ENCODE data around the gene FUT9.

The FUT9 gene

DNA sequence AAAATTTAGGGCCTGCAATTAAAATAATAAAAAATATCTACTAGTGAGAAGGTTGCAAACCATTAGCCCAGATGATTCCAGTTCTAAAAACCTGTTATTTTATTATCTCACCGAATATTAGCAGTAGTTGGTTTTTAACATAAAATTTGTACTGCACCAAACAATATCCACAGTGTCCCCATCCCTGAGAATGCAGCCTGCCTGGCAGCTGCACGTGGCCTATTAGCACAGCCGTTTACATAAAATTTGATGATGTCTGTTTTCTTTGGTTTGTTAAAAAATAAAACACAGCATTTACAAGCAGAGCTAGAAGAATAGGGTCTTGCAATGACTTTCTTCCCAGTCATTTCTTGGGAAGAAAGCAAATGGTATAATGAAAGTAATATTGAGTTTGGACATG lies 58.2 kb downstream of the FUT9 start:
- DNase-seq, result no peak

DNA sequence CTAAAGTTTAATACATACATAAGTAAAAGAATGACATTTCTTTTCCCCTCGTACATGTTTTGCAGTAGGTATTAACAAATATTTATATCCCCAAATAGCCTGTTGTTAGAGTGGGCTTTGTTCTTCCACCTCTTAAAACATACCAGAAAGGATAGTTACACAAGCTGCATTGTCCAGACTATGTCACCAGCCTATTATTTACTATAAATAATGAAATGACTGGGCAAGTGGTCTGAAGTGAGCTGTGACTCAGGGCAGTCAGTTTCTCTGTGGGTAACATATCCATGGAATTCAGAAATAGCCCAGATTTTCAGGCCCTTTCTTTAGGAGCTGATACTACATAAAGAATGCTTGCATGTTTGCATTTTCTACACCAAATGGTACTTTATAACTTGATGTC lies 60.1 kb downstream of the FUT9 start:
- no peak for DNase-seq

DNA sequence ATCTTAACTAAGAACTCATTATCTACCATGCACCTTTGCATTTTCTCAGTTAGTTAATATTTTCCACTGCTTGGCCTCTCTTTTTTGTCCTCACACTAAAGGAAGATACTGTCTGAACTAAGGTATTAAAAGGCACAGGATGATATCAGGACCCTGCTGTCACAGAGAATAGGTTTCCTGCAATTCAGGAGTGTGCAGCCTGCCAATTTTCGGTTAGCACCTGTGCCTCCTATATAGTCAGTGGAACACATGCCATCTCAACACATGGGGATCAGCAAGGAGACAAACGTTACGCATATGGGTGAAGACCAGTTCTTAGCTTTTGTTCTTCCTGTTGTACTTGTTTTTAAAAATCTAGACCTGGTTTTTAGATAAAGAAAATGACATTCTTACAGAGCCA lies 71.0 kb downstream of the FUT9 start:
- DNase-seq, result no peak

DNA sequence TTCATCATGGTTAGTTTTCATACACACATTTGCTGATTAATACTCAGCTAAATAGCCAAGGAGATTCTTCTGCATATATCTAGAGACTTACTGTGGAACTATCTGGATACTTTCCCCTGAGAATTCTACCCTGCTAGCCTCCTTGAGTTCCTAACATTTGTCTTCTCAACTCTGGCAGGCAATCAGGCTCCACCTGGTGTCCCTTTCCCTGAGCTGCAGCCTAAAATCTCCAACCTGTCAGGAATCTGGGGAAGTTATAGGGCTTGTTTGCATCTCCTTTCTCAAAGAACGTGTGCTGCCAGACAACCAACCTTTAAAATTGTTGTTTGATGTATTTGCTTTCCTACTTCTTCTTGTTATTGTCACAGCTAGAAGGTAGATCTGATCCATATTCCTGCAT lies 73.4 kb downstream of the FUT9 start:
- DNase-seq, result no peak

DNA sequence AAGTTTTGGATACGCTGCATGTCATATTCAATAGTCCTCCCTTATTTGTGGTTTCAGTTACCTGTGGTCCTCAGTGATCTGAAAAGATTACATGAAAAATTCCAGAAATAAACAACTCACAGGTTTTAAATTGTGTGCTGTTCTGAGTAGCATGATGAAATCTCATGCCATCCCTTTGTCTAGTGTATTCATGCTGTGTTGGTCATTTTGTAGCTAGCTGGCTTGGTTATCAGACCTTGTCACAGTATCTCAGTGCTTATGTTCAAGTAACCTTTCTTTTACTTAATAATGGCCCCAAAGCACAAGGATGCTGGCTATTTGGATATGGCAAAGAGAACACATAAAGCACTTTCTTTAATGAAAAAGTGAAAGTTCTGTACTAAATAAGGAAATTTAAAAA lies 78.3 kb downstream of the FUT9 start:
- DNase-seq, result no peak

DNA sequence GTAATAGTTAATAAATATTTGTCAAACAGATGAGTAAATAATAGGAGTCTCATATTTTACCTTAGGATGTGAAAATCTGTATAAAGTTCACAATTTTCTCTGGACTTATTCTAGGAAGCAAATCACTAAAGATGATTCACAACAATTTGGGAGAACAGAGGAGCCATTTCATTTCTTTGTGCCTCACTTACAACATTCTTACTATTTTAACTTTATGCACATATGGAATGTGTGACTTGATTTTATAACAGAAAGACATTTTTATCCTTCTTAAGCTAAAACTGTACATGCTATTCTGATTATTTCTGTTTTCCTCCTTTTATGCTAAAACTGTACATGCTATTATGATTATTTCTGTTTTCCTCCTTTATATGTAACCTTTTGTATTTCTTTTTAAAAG lies 83.3 kb downstream of the FUT9 start:
- DNase-seq, result no peak

- no peak for DNase-seq
These were observed 85.8 kb downstream of the FUT9 start for GRCh38 chr6:96101564-96101963.

GRCh38 chr6:96104910-96105309 lies 89.1 kb downstream of the FUT9 start:
- no peak for DNase-seq

- DNase-seq, result no peak
These were observed 95.1 kb downstream of the FUT9 start for GRCh38 chr6:96110878-96111277.

DNA sequence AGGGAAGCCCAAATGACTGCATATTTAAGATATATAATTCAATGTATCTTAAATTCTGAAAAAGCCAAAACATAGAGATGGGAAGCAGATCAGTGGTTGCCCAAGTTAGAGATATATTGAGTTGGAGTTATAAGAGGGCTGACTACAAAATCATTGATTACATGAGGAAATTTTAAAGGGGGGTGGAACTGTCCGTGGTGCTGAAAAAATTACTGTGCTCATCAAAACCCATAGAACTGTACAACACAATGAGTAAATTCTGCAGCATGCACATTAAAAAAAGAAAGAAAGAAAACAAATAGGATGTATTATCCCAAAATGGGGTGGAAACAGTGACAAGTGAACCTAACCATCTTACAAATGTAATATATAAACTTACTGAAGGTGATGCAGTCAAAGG lies 100.9 kb downstream of the FUT9 start:
- no peak for DNase-seq

GRCh38 chr6:96124778-96125177 lies 109.0 kb downstream of the FUT9 start:
- no peak for DNase-seq

- no peak for DNase-seq
These were observed 122.6 kb downstream of the FUT9 start for GRCh38 chr6:96138406-96138805.

DNA sequence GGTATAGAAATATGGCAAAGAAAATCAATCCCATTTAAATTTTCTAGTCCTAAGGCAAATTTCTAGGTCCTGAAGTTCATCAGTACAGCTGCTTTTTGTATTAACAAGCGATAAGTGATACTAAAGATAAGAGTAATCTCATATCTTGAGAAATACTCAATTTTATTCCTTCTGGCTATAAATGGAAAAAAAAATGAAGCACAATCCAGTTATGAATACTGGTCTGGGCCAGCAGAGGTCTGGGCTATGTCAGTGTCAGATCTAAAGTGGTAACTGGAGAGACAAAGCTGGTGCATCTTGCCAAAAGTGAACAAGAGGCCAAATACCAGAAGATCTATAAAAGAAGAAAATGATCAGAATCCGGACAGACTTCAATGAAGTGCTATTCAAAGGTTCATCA lies 126.4 kb downstream of the FUT9 start:
- no peak for DNase-seq

- DNase-seq, result no peak
These were observed 134.7 kb downstream of the FUT9 start for GRCh38 chr6:96150431-96150830.

- no peak for DNase-seq
These were observed 135.9 kb downstream of the FUT9 start for GRCh38 chr6:96151707-96152106.

- no peak for DNase-seq
These were observed 136.4 kb downstream of the FUT9 start for GRCh38 chr6:96152114-96152708.

DNA sequence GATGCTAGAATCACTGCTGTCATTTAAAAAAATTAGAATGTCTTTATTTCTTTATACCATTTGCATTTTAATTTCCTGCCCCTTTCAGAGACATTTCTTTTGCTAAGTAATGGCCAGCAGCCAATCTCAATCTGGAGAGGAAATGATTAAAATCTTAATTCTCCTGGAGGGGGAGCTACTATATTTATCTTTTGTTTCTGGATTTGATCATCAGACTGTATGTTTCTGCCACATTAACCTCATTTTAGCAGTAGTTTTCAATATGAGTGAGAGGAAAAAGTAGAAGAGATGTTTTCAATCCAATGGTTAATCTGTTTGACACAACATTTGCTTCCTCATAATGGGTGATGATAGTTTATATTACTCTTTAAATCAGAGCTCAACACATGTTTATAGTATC lies 138.0 kb downstream of the FUT9 start:
- no peak for DNase-seq

- no peak for DNase-seq
These were observed 140.7 kb downstream of the FUT9 start for GRCh38 chr6:96156425-96156824.

DNA sequence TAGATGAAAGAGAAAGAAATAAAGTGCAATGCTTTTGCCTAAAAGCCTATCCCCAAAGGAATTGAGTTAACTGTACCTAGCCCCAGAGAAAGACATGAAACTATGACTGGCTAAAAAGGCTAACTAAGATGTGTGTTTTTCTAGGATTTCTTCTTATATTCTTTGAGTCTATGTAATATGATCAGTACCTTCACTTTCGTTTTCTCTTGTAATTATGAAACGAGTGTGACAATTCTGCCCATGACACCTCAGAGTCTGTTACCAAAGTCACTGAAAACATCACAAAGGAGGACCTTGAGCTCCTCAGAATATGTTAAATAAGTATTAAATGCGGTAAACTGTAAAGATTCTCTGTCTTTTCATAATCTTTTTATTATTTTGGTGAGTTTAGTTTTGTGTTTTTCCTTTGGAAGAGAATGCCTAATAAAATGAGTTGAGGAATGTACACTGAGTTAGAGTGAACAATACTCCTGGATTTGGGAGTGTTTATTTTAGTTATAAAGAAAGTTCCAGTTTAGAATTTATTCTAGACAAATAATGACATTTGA lies 141.3 kb downstream of the FUT9 start:
- DNase-seq, result no peak

GRCh38 chr6:96162711-96163120 lies 146.9 kb downstream of the FUT9 start:
- DNase-seq, result no peak

DNA sequence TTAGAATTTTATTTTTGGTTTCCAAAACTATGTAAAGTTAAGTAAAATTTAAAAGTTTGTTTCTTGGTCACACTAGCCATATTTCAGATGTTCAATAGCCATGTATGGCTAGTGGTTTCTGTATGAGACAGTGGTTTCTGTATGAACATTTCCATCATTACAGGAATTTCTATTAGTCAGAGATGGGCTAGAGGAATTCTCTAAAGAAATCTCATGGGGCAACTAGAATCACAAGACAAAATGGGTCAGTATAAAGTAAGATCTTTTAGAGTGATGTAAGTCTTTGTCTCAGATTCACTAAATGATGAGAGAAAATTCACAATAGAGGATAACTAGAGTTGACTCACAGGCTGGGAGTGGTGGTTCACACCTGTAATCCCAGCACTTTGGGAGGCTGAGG lies 149.0 kb downstream of the FUT9 start:
- no peak for DNase-seq

- no peak for DNase-seq
These were observed 155.3 kb downstream of the FUT9 start for GRCh38 chr6:96171112-96171511.

DNA sequence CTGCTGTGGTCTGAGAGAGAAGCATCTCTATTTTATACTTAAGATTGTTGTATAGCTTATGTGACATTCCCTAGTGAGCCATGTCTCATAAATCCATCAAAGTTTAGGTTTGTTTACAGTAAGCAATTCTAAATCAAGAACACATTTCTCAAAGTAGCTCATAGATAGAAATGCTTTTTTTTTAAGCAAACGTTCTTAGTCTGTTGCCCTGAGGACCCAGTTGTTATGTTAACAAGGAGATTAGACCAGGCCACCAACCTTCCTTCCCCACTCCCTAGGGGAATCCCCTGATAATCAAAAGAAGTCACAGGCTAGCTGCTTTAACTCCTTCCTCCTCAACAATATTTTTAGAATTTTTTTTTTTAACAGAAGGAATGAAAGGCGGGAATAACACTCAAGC lies 169.0 kb downstream of the FUT9 start:
- DNase-seq, result no peak

GRCh38 chr6:96186094-96186493 lies 170.3 kb downstream of the FUT9 start:
- DNase-seq, result no peak

DNA sequence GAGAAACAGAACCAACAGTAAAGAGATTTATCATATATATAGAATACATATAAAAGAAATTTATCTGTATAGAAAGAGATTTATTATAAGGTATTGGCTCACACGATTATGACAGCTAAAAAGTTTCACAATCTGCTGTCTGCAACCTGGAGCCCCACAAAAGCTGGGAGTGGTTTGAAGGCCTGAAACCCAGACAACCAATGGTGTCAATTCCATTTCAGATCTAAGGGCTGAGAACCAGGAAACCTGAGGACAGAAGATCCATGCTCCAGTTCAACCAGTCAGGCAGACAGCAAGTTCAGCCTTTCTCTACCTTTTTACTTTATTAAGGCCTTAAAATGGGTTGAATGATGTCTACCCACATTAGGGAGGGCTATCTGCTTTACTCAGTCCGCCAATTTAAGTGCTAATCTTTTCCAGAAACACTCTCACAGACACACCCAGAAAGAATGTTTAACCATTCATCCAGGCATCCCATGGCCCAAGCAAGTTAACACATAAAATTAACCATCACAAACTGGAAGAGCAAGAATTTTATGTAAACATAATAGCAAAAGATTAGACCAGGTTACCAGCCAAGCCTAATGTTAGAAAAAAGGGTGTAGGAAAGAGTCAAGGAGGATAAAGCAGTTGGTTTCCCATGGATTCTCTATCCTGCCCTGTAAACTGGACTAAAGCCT lies 170.9 kb downstream of the FUT9 start:
- DNase-seq, result no peak

Measured in inflammatory macrophage treated with lipopolysaccharide for 1 hour (primary cell).